ENCODE data around the gene LPCAT2.

LPCAT2 gene

GRCh38 chr16:55621771-55622170 is 112.9 kb downstream of the LPCAT2 start:
- DNase-seq, result no peak

GRCh38 chr16:55622272-55622671 is 113.4 kb downstream of the LPCAT2 start:
- DNase-seq, result no peak

GRCh38 chr16:55622930-55623561 is 114.2 kb downstream of the LPCAT2 start:
- no peak for DNase-seq

- no peak for DNase-seq
These were observed 114.8 kb downstream of the LPCAT2 start for GRCh38 chr16:55623640-55624039.

- no peak for DNase-seq
These were observed 115.8 kb downstream of the LPCAT2 start for GRCh38 chr16:55624696-55625095.

- no peak for DNase-seq
These were observed 117.0 kb downstream of the LPCAT2 start for GRCh38 chr16:55625843-55626242.

- no peak for DNase-seq
These were observed 119.6 kb downstream of the LPCAT2 start for GRCh38 chr16:55628306-55628968.

GRCh38 chr16:55630774-55631173 is 121.9 kb downstream of the LPCAT2 start:
- DNase-seq, result no peak

GRCh38 chr16:55632259-55632658 is 123.4 kb downstream of the LPCAT2 start:
- no peak for DNase-seq

GRCh38 chr16:55634193-55634592 is 125.3 kb downstream of the LPCAT2 start:
- no peak for DNase-seq
